Measurements from ENCODE around the gene CLDN22.

DNA sequence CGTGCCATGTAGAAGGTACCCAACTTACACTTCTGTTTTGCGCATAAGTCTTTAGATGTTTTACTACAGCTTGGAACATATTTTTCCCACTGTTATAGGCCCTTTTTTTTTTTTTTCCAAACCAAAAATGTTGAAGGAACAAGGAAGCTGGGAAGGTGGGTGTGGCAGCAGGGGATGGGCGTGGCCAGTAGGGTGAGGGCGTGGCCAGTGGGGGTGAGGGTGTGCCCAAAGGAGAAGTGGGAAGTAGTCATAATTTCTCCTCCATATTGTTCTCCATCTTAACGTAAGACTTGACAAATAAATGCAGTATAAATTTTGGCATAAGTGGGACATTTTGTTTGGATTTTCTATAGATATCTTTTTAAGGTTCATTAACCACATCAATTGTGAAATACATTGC lies 30.4 kb downstream of the CLDN22 start:
- TF ChIP-seq, protein P1, sequence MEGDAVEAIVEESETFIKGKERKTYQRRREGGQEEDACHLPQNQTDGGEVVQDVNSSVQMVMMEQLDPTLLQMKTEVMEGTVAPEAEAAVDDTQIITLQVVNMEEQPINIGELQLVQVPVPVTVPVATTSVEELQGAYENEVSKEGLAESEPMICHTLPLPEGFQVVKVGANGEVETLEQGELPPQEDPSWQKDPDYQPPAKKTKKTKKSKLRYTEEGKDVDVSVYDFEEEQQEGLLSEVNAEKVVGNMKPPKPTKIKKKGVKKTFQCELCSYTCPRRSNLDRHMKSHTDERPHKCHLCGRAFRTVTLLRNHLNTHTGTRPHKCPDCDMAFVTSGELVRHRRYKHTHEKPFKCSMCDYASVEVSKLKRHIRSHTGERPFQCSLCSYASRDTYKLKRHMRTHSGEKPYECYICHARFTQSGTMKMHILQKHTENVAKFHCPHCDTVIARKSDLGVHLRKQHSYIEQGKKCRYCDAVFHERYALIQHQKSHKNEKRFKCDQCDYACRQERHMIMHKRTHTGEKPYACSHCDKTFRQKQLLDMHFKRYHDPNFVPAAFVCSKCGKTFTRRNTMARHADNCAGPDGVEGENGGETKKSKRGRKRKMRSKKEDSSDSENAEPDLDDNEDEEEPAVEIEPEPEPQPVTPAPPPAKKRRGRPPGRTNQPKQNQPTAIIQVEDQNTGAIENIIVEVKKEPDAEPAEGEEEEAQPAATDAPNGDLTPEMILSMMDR (IDR thresholded peaks at IDR 0.05; ENCODE audit: low read length): no peak
- TF ChIP-seq EZH2 (optimal IDR thresholded peaks at IDR 0.05; ENCODE audit: low read depth, low read length): no peak
